Loucy (cell line): Measurements from ENCODE around the gene CD200R1.

Experiments
- CTCF ChIP-seq: fragments of 200-600 bp; sonication (generic); conservative IDR thresholded peaks from 2 replicates; pipeline ENCODE4 v1.5.1; 2014; ENCODE audit warnings: mild to moderate bottlenecking, antibody characterized with exemption, low read length
- EZH2phosphoT487 ChIP-seq: fragments of 200-600 bp; IDR thresholded peaks from 2 replicates; pipeline ENCODE4 v1.6.1; 2018; ENCODE audit warnings: antibody characterized with exemption, mild to moderate bottlenecking, moderate library complexity, borderline replicate concordance

DNA sequence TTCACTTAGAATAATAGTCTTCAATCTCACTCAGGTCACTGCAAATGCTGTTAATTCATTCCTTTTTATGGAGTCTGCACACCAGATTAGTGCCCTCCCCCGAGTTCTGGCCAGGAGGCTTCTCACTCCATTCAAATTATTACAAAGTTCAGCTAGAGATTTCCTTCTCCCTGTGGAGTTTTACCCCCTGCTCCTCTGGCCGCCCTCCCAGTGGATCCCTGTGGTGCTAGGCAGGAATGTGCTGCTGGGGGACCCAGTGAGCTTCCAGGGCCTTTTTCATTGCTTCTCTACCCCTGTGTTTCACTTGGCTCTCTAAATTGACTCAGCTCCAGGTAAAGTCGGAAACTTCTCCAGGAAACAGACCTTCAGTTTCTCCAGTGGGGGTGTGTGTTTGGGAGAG is 85.5 kb downstream of the CD200R1 start:
- TF ChIP-seq CTCF (no peak), EZH2phosphoT487 (no peak)
